Measurements from ENCODE around the gene HMCN1. TPM values are rescaled to one million over a fixed set of nuclear protein-coding genes. Genes with fewer than 3 reads are reported as not detected.

Gene HMCN1
- total RNA-seq, 2 donors from 2014 or later, result 1.3 to 3.7 TPM

GRCh38 chr1:185821612-185822385, 87.6 kb downstream of the HMCN1 start:
- H3K27ac ChIP-seq, result no peak overlapping the region
- H3K4me3 ChIP-seq, result no peak overlapping the region
- no peak overlapping the region for H3K9ac ChIP-seq (ENCODE audit: low read depth in 2 of 2, low read length in 2 of 2)
- no peaks in the 10 kb centered on the region for H3K27me3 ChIP-seq
- H3K9me3 ChIP-seq, result no peaks in the 10 kb centered on the region
- TF ChIP-seq CTCF (IDR thresholded peaks at IDR 0.05), result no peak
- intact Hi-C loops (cut with DNase I), result no loop called here
- H3K4me1 ChIP-seq, result no peaks in the 10 kb centered on the region
- DNase-seq, result no peak
- H3K36me3 ChIP-seq, result no peaks in the 10 kb centered on the region

- H3K36me3 ChIP-seq, result no peaks in the 10 kb centered on the region
- no peak overlapping the region for H3K4me3 ChIP-seq
- DNase-seq, result no peak
- no peak overlapping the region for H3K27ac ChIP-seq
- no peaks in the 10 kb centered on the region for H3K27me3 ChIP-seq
- H3K9ac ChIP-seq (ENCODE audit: low read depth in 2 of 2, low read length in 2 of 2), result no peak overlapping the region
- no peaks in the 10 kb centered on the region for H3K4me1 ChIP-seq
- intact Hi-C loops (cut with DNase I), result no loop called here
- H3K9me3 ChIP-seq, result no peaks in the 10 kb centered on the region
- TF ChIP-seq CTCF (IDR thresholded peaks at IDR 0.05), result no peak
Measured at GRCh38 chr1:185823467-185823866, 89.3 kb downstream of the HMCN1 start.

- H3K27me3 ChIP-seq, result no peaks in the 10 kb centered on the region
- intact Hi-C loops (cut with DNase I), result no loop called here
Measured at GRCh38 chr1:185824106-185824505, 89.9 kb downstream of the HMCN1 start.

GRCh38 chr1:185825556-185825955, 91.4 kb downstream of the HMCN1 start:
- H3K27me3 ChIP-seq, result no peaks in the 10 kb centered on the region
- DNase-seq, result no peak
- H3K9ac ChIP-seq (ENCODE audit: low read depth in 2 of 2, low read length in 2 of 2), result no peak overlapping the region
- H3K4me3 ChIP-seq, result no peak overlapping the region
- no peaks in the 10 kb centered on the region for H3K4me1 ChIP-seq
- H3K9me3 ChIP-seq, result no peaks in the 10 kb centered on the region
- intact Hi-C loops (cut with DNase I), result no loop called here
- H3K36me3 ChIP-seq, result no peaks in the 10 kb centered on the region
- TF ChIP-seq CTCF (IDR thresholded peaks at IDR 0.05), result no peak
- no peak overlapping the region for H3K27ac ChIP-seq

More at GRCh38 chr1:185824106-185824505, 89.9 kb downstream of the HMCN1 start:
- no peak for DNase-seq
- no peak for TF ChIP-seq CTCF (IDR thresholded peaks at IDR 0.05)
- no peak overlapping the region for H3K27ac ChIP-seq
- H3K4me3 ChIP-seq, result no peak overlapping the region
- no peak overlapping the region for H3K9ac ChIP-seq (ENCODE audit: low read depth in 2 of 2, low read length in 2 of 2)
- no peaks in the 10 kb centered on the region for H3K36me3 ChIP-seq
- no peaks in the 10 kb centered on the region for H3K9me3 ChIP-seq
- H3K4me1 ChIP-seq, result no peaks in the 10 kb centered on the region

- Histone ChIP-seq H3K9ac (ENCODE audit: low read depth in 2 of 2, low read length in 2 of 2) (no peak overlapping the region), H3K27ac (no peak overlapping the region), H3K27me3 (no peaks in the 10 kb centered on the region), H3K9me3 (no peaks in the 10 kb centered on the region), H3K36me3 (no peaks in the 10 kb centered on the region), H3K4me3 (no peak overlapping the region), H3K4me1 (no peaks in the 10 kb centered on the region)
- DNase-seq, result no peak
- no peak for TF ChIP-seq CTCF (IDR thresholded peaks at IDR 0.05)
- intact Hi-C loops (cut with DNase I), result no loop called here
Measured at GRCh38 chr1:185834371-185834905, 100.2 kb downstream of the HMCN1 start.

Data from colonic mucosa (tissue), 4 donors.